Ammon's horn (tissue), 1 donor: ENCODE data around the gene DPT.

Experiments
- DNase-seq: peaks from one replicate; pipeline ENCODE4 v3.0.0-alpha.2; 2016; ENCODE audit warnings: low spot score

DPT gene

DNA sequence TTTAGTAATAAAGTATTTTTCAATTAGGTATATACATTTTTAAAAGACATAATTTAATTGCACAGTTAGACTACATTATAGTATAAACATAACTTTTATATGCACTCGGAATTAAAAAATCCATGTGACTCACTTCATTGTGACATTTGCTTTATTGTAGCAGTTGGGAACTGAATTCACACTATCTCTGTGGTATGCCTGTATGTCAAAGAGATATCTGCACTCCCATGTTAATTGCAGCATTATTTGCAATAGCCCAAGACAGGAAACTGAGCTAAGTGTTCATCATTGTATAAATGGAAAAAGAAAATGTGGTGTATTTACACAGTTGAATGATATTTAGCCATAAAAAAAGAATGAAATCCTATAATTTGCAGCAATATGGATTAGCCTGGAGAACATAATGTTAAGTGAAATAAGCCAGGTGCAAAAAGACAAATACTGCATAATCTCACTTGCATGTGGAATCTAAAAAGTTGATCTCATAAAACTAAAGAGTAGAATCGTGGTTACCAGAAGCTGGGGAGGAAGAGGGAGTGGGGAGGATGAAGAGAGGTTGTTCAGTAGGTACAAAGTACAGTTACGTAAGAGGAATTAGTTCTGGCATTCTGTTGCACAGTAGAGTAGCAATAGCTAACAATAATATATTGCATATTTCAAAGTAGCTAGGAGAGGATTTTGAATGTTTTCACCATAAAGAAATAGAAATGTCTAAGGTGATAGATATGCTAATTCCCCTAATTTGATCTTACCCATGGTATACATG lies 64.8 kb downstream of the DPT start:
- no peak for DNase-seq

- no peak for DNase-seq
These were observed 72.5 kb downstream of the DPT start for GRCh38 chr1:168656485-168656884.

- DNase-seq: no peak
These were observed 74.6 kb downstream of the DPT start for GRCh38 chr1:168654198-168654915.

GRCh38 chr1:168653567-168653966 lies 75.4 kb downstream of the DPT start:
- DNase-seq: no peak

DNA sequence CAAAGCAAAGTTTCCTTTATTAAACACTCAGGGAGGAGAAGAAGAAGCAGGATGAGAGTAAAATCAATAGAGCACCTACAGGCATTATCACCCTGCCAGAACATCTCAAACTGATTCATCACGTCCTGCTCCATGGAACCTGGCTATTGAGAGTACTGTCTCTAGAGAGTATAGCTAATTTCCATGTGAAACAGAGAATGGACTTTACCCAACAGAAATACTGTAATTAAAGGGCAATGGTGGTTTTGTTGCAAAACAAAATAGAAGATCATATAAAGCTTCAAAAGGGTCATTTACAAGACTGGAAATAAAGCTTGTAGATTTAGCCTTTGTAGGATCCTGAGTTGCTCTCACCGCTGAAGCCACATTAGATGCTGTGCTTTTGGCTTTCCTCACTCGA lies 83.3 kb downstream of the DPT start:
- no peak for DNase-seq
